Tibial nerve (tissue), 4 donors: ENCODE data around the gene RINT1.

Experiments
- CTCF ChIP-seq, 5 experiments: fragments of 200-600 bp in 3 of 5; fragments of 450-650 bp in 2 of 5; sonication (generic) in 3 of 5; IDR thresholded peaks; one replicate each; pipeline ENCODE4 v1.5.1; 2016 to 2019; ENCODE audit warnings: antibody characterized with exemption in 5 of 5, mild to moderate bottlenecking in 3 of 5, moderate library complexity in 2 of 5
- EP300 ChIP-seq, 2 donors: sonication (generic); formaldehyde crosslinking; IDR thresholded peaks; one replicate each; pipeline ENCODE4 v1.6.1; 2017; ENCODE audit warnings: antibody characterized with exemption in 2 of 2, mild to moderate bottlenecking in 1 of 2

- no peak for TF ChIP-seq CTCF (IDR thresholded peaks at IDR 0.05)
- no peak for TF ChIP-seq EP300 (IDR thresholded peaks at IDR 0.05)
Measured at GRCh38 chr7:105612806-105613205, 80.8 kb downstream of the RINT1 start.
